Vagina (tissue), 2 donors: ENCODE data around the gene DDX28. TPM values are rescaled to one million over a fixed set of nuclear protein-coding genes. Genes with fewer than 3 reads are reported as not detected.

Experiments
- DNase-seq, 2 donors: peaks; one replicate each; pipeline ENCODE4 v3.0.0-alpha.2; 2017; ENCODE audit errors: extremely low spot score in 2 of 2
- H3K27ac ChIP-seq: fragments of 200-600 bp; sonication (generic); one replicate; pipeline ENCODE4 v1.5.1; 2019
- H3K27me3 ChIP-seq: fragments of 200-600 bp; sonication (generic); one replicate; pipeline ENCODE4 v1.5.1; 2019
- H3K36me3 ChIP-seq, 2 donors: fragments of 200-600 bp; sonication (generic); one replicate each; pipeline ENCODE4 v1.5.1; 2017 to 2019
- H3K4me1 ChIP-seq: fragments of 200-600 bp; sonication (generic); one replicate; pipeline ENCODE4 v1.5.1; 2019
- H3K4me3 ChIP-seq, 2 donors: fragments of 200-600 bp; sonication (generic); 1 replicate in 1 of 2; 2 replicates in 1 of 2; pipeline ENCODE4 v1.5.1; 2016 to 2019
- H3K9me3 ChIP-seq: fragments of 200-600 bp; sonication (generic); one replicate; pipeline ENCODE4 v1.5.1; 2019
- POLR2A ChIP-seq, 2 donors: fragments of 450-650 bp; IDR thresholded peaks; one replicate each; pipeline ENCODE4 v1.6.1; 2017; ENCODE audit warnings: antibody characterized with exemption in 2 of 2, mild to moderate bottlenecking in 2 of 2, moderate library complexity in 2 of 2
- POLR2AphosphoS5 ChIP-seq, 2 donors: sonication (generic); formaldehyde crosslinking; IDR thresholded peaks; one replicate each; pipeline ENCODE4 v1.9.0; 2017; ENCODE audit warnings: antibody characterized with exemption in 2 of 2, mild to moderate bottlenecking in 2 of 2, low read depth in 1 of 2; ENCODE audit not compliant: insufficient read depth in 1 of 2
- intact Hi-C: fragments of 100-400 bp; cut with DNase I; formaldehyde crosslinking; loops from one replicate; pipeline ENCODE4 v1.15.1; 2023
- total RNA-seq: library from RNA; depleted of rRNA; stranded (reverse); fragments of >200 nt; gene quantifications from one replicate; pipeline ENCODE4 v1.2.3, GENCODE V29; 2016
- TF ChIP-seq, protein P1 (sequence below), 3 experiments: fragments of 450-650 bp in 2 of 3; fragments of 200-600 bp in 1 of 3; sonication (generic) in 1 of 3; IDR thresholded peaks; one replicate each; pipeline ENCODE4 v1.5.1; 2017 to 2019; ENCODE audit warnings: antibody characterized with exemption in 3 of 3, mild to moderate bottlenecking in 2 of 3, moderate library complexity in 2 of 3

The DDX28 gene
- total RNA-seq, 1 donor from 2014 or later = 17.7 TPM

- no peaks in the 10 kb centered on the region for H3K27me3 ChIP-seq
- no peak for DNase-seq
- H3K36me3 ChIP-seq = peaks cover 0 to 12% of the 10 kb centered on the region in 2 donors
- no peak for TF ChIP-seq POLR2AphosphoS5 (IDR thresholded peaks at IDR 0.05; ENCODE audit: insufficient read depth in 1 of 2, low read depth in 1 of 2)
- TF ChIP-seq, protein P1, sequence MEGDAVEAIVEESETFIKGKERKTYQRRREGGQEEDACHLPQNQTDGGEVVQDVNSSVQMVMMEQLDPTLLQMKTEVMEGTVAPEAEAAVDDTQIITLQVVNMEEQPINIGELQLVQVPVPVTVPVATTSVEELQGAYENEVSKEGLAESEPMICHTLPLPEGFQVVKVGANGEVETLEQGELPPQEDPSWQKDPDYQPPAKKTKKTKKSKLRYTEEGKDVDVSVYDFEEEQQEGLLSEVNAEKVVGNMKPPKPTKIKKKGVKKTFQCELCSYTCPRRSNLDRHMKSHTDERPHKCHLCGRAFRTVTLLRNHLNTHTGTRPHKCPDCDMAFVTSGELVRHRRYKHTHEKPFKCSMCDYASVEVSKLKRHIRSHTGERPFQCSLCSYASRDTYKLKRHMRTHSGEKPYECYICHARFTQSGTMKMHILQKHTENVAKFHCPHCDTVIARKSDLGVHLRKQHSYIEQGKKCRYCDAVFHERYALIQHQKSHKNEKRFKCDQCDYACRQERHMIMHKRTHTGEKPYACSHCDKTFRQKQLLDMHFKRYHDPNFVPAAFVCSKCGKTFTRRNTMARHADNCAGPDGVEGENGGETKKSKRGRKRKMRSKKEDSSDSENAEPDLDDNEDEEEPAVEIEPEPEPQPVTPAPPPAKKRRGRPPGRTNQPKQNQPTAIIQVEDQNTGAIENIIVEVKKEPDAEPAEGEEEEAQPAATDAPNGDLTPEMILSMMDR (IDR thresholded peaks at IDR 0.05) = no peak
- TF ChIP-seq POLR2A (IDR thresholded peaks at IDR 0.05) = no peak
- H3K4me3 ChIP-seq = no peak overlapping the region
- H3K9me3 ChIP-seq = no peaks in the 10 kb centered on the region
- no peak overlapping the region for H3K27ac ChIP-seq
- H3K4me1 ChIP-seq = peaks cover 5% of the 10 kb centered on the region
- intact Hi-C loops = no loop called here
Measured at GRCh38 chr16:68028996-68029395, 6.0 kb upstream of the DDX28 start.

DNA sequence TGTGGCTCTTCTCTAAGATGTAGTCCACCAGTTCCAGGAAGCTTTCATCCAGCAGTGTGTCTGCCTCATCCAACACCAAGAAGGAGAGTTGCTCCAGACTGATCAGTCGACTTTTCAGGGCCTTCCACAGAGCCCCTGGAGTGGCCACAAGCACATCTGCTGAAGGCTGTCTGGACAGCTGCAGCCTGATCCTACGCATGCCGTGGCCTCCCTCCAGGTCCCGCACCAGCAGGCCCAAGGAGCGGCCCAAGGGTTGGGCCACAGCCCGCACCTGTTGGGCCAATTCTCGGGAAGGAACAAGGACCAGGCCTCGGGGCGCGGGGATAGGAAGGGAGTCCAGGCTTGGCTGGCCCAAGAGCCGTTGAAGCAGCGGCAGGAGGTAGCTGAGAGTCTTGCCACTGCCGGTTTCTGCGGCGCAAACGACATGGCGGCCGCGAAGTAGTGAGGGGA lies 729 bp downstream of the DDX28 start:
- H3K27ac ChIP-seq = peak overlapping the region; percentile 77
- H3K36me3 ChIP-seq = peaks cover 0 to 13% of the 10 kb centered on the region in 2 donors
- intact Hi-C loops = loop anchor here (5.0 kb wide), 1 partner anchor 60 kb away; no protein-coding TSS in a partner anchor
- no peaks in the 10 kb centered on the region for H3K27me3 ChIP-seq
- no peak for DNase-seq
- TF ChIP-seq, protein P1 (IDR thresholded peaks at IDR 0.05) = no peak
- TF ChIP-seq POLR2AphosphoS5 (IDR thresholded peaks at IDR 0.05; ENCODE audit: insufficient read depth in 1 of 2, low read depth in 1 of 2) (no peak), POLR2A (IDR thresholded peaks at IDR 0.05) (no peak)
- H3K4me1 ChIP-seq = peaks cover 24% of the 10 kb centered on the region
- H3K9me3 ChIP-seq = no peaks in the 10 kb centered on the region
- peak overlapping the region; percentile 88 to 93 for H3K4me3 ChIP-seq

DNA sequence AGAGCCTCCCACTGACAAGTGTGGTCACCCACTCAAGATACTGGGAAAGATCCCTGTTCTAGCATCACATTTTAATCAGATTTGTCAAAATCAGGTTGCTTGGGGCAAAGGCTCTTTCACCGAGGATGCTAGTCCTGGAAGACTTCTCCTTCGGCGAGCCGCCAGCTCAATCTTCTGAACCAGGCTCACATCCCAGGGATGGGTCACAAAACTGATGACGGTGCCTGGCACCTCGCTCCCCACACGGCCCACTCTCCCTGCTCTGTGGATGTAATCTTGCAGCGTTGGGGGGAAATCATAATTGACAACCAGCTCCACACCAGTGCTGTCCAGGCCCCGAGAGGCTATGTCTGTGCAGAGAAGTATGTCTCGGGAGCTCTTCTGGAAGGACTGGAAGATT lies 1.5 kb downstream of the DDX28 start:
- H3K4me3 ChIP-seq = peak overlapping the region in 1 of 2 donors; percentile 93
- peaks cover 24% of the 10 kb centered on the region for H3K4me1 ChIP-seq
- intact Hi-C loops = loop anchor here (5.0 kb wide), 1 partner anchor 61 kb away; no protein-coding TSS in a partner anchor

DNA sequence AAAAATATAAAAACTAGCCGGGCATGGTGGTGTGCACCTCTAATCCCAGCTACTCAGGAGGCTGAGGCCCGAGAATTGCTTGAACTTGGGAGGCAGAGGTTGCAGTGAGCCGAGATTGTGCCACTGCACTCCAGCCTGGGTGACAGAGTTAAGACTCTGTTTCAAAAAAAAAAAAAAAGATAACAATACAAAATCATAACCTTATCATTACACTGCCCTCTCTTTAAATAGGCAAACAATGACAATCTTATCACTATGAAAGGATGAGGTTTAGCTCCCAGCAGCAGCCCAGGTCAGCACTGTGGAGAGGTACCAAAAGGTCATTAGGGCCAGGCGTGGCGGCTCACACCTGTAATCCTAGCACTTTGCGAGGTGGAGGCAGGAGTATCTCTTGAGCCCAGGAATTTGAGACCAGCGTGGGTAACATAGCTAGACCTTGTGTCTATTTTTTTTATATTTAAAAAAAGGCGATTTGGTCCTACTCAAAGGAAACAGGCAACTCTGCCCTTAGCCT lies 3.8 kb downstream of the DDX28 start:
- Histone ChIP-seq H3K27me3 (no peaks in the 10 kb centered on the region), H3K4me3 (no peak overlapping the region), H3K9me3 (no peaks in the 10 kb centered on the region), H3K4me1 (peaks cover 21% of the 10 kb centered on the region), H3K36me3 (peaks cover 0 to 7% of the 10 kb centered on the region in 2 donors), H3K27ac (no peak overlapping the region)
- no peak for TF ChIP-seq POLR2A (IDR thresholded peaks at IDR 0.05)
- no peak for DNase-seq
- intact Hi-C loops = no loop called here

More for the DNA sequence above, 1.5 kb downstream of the DDX28 start:
- H3K27ac ChIP-seq = no peak overlapping the region
- H3K9me3 ChIP-seq = no peaks in the 10 kb centered on the region
- no peaks in the 10 kb centered on the region for H3K27me3 ChIP-seq
- DNase-seq = no peak
- H3K36me3 ChIP-seq = peaks cover 0 to 13% of the 10 kb centered on the region in 2 donors
- TF ChIP-seq, protein P1 (IDR thresholded peaks at IDR 0.05) = no peak
- no peak for TF ChIP-seq POLR2AphosphoS5 (IDR thresholded peaks at IDR 0.05; ENCODE audit: insufficient read depth in 1 of 2, low read depth in 1 of 2)
- TF ChIP-seq POLR2A (IDR thresholded peaks at IDR 0.05) = no peak

DNA sequence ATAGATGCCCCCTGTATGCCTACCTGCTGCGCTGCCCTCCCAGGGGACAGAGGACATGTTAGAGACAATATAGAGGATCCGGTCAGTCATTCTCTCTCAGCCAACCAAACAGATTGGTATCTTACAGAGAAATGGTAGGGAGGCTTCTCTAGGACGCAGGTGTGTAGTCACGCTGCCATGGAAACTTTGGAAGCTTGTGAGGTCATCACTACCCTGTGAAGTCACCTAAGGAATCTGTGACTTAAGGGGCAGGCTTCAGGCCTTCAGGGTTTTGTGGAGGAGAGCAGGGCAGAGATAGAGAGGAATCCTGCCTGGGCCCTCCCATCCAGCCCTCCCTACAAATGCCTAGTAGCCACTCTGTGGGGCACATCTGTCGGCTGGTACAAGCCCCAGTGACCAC lies 7.4 kb downstream of the DDX28 start, which contains the start of gene DPEP2NB:
DPEP2NB (minus strand) TSS at position 231 of the 400 bp plus-strand sequence; CDS start at position 90, 141 bp downstream.
- no peak for DNase-seq
- Histone ChIP-seq H3K27me3 (no peaks in the 10 kb centered on the region), H3K4me3 (no peak within 1 kb of the TSS), H3K9me3 (no peaks in the 10 kb centered on the region), H3K36me3 (no peaks in the 10 kb centered on the region), H3K4me1 (no peaks in the 10 kb centered on the region), H3K27ac (no peak within 1 kb of the TSS)
- intact Hi-C loops = no loop called here
- TF ChIP-seq POLR2A (IDR thresholded peaks at IDR 0.05) (no peak), POLR2AphosphoS5 (IDR thresholded peaks at IDR 0.05; ENCODE audit: insufficient read depth in 1 of 2, low read depth in 1 of 2) (no peak)
- TF ChIP-seq, protein P1 (IDR thresholded peaks at IDR 0.05) = no peak
